CD4-positive, alpha-beta T cell treated with Interleukin-6 for 4 hours (primary cell): ENCODE data around the gene RNF38.
"Not testable (repeated sequence)": the region's sequence is repeated elsewhere in the genome, so short reads cannot be mapped to it uniquely, and the experiment has no call there.

Source experiments
- DNase-seq: peaks from one replicate; pipeline ENCODE4 v3.0.0-alpha.2; 2020; ENCODE audit warnings: mixed read lengths

RNF38 gene

GRCh38 chr9:36328798-36329411, 71.2 kb downstream of the RNF38 start:
- DNase-seq = peak; percentile 62

- DNase-seq = no peak
Measured at GRCh38 chr9:36325081-36325828, 74.8 kb downstream of the RNF38 start.

GRCh38 chr9:36323926-36324325, 76.1 kb downstream of the RNF38 start:
- DNase-seq = no peak

GRCh38 chr9:36322462-36322861, 77.6 kb downstream of the RNF38 start:
- DNase-seq = no peak

- DNase-seq = not testable (repeated sequence)
Measured at GRCh38 chr9:36321903-36322302, 78.2 kb downstream of the RNF38 start.

- DNase-seq = no peak
Measured at GRCh38 chr9:36320466-36320865, 79.6 kb downstream of the RNF38 start.

GRCh38 chr9:36319806-36320205, 80.3 kb downstream of the RNF38 start:
- DNase-seq = no peak

GRCh38 chr9:36319183-36319582, 80.9 kb downstream of the RNF38 start:
- no peak for DNase-seq

GRCh38 chr9:36318212-36318802, 81.8 kb downstream of the RNF38 start:
- DNase-seq = no peak

GRCh38 chr9:36317766-36318165, 82.3 kb downstream of the RNF38 start:
- DNase-seq = no peak

- no peak for DNase-seq
Measured at GRCh38 chr9:36316611-36317317, 83.3 kb downstream of the RNF38 start.

- DNase-seq = no peak
Measured at GRCh38 chr9:36316049-36316448, 84.0 kb downstream of the RNF38 start.

GRCh38 chr9:36315283-36315682, 84.8 kb downstream of the RNF38 start:
- no peak for DNase-seq

GRCh38 chr9:36314740-36315139, 85.3 kb downstream of the RNF38 start:
- no peak for DNase-seq

- DNase-seq = peak; percentile 16
Measured at GRCh38 chr9:36306471-36307306, 93.4 kb downstream of the RNF38 start.

- not testable (repeated sequence) for DNase-seq
Measured at GRCh38 chr9:36304366-36304765, 95.7 kb downstream of the RNF38 start.

- no peak for DNase-seq
Measured at GRCh38 chr9:36301227-36301626, 98.8 kb downstream of the RNF38 start.

GRCh38 chr9:36298566-36298965, 101.5 kb downstream of the RNF38 start:
- DNase-seq = no peak

GRCh38 chr9:36297798-36298197, 102.3 kb downstream of the RNF38 start:
- DNase-seq = no peak

GRCh38 chr9:36294996-36295395, 105.1 kb downstream of the RNF38 start:
- DNase-seq = not testable (repeated sequence)

- no peak for DNase-seq
Measured at GRCh38 chr9:36293918-36294317, 106.2 kb downstream of the RNF38 start.

- DNase-seq = no peak
Measured at GRCh38 chr9:36293171-36293570, 106.9 kb downstream of the RNF38 start.

- DNase-seq = no peak
Measured at GRCh38 chr9:36292641-36293040, 107.4 kb downstream of the RNF38 start.
